SK-N-SH treated with all-trans-retinoic acid at 6 μM for 48 hours (cell line): ENCODE results near the gene PLBD2.

Source experiments
- GLIS3 ChIP-seq: fragments of 250-450 bp; sonication (Bioruptor Pico); IDR thresholded peaks from 2 replicates; pipeline ENCODE4 v1.5.0; 2020; ENCODE audit warnings: mild to moderate bottlenecking, moderate library complexity
- RARB ChIP-seq: fragments of 250-450 bp; sonication (Bioruptor Pico); IDR thresholded peaks from 2 replicates; pipeline ENCODE4 v1.8.0; 2021; ENCODE audit warnings: mild to moderate bottlenecking, moderate library complexity
- TOX ChIP-seq: fragments of 250-450 bp; sonication (Bioruptor Pico); IDR thresholded peaks from 2 replicates; pipeline ENCODE4 v1.8.0; 2021; ENCODE audit warnings: mild to moderate bottlenecking, moderate library complexity, borderline replicate concordance
- ZFP3 ChIP-seq: fragments of 250-450 bp; sonication (Bioruptor Pico); IDR thresholded peaks from 2 replicates; pipeline ENCODE4 v1.5.0; 2020; ENCODE audit warnings: mild to moderate bottlenecking, moderate library complexity
- ZNF70 ChIP-seq: fragments of 450-650 bp; formaldehyde crosslinking; IDR thresholded peaks from 2 replicates; pipeline ENCODE4 v1.5.0; 2020; ENCODE audit warnings: mild to moderate bottlenecking, moderate library complexity
- TF ChIP-seq, protein P1 (sequence below): fragments of 250-450 bp; sonication (Bioruptor Pico); IDR thresholded peaks from 2 replicates; pipeline ENCODE4 v1.8.0; 2020; ENCODE audit warnings: mild to moderate bottlenecking, moderate library complexity, borderline replicate concordance

DNA sequence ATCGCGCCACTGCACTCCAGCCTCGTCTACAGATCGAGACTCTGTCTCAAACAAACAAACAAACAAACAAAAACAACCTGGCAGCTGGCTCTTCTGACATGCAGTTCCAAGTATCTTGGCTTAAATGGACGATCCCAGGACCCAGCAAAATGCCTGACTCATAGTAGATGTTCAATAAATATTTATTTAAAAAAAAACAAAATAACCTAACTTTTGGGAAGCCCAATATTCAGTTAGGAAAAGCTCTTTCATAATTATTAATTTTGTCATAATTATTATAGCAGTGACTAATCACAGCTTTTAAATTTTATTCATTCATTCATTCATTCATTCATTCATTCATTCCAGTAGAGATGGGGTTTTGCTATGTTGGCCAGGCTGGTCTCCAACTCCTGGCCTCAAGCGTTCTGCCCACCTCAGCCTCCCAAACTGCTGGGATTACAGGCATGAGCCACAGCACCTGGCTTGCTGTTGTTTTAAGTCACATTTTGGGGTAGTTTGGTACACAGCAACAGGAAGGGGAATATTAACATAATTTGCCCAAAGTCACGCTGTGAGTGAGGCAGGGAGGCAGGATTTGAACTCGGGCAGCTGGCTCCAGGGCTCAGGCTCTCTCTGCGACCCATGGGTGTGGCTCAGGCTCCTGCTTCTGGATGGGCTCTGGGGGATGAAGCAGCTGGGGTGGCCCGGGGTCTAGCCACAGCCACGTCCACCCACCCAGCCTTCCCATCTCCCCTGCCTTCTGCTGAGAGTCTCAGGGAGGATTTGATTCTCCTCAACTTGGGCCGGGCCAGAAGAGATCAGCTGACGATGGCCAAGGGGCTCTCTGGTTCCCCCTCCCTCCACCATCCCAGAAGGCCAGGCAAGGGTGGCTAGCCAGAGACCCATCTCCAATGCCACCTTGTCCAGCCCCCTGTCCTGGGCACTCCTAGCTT is 42.9 kb downstream of the PLBD2 start:
- TF ChIP-seq, protein P1, sequence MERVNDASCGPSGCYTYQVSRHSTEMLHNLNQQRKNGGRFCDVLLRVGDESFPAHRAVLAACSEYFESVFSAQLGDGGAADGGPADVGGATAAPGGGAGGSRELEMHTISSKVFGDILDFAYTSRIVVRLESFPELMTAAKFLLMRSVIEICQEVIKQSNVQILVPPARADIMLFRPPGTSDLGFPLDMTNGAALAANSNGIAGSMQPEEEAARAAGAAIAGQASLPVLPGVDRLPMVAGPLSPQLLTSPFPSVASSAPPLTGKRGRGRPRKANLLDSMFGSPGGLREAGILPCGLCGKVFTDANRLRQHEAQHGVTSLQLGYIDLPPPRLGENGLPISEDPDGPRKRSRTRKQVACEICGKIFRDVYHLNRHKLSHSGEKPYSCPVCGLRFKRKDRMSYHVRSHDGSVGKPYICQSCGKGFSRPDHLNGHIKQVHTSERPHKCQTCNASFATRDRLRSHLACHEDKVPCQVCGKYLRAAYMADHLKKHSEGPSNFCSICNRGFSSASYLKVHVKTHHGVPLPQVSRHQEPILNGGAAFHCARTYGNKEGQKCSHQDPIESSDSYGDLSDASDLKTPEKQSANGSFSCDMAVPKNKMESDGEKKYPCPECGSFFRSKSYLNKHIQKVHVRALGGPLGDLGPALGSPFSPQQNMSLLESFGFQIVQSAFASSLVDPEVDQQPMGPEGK: no peak
- TF ChIP-seq GLIS3 (no peak), RARB (no peak), ZNF70 (CRISPR knock-in tag) (no peak), TOX (no peak), ZFP3 (CRISPR knock-in tag) (no peak)
